ENCODE data around the gene THAP3. TPM values are rescaled to one million over a fixed set of nuclear protein-coding genes. Genes with fewer than 3 reads are reported as not detected.
A peak's percentile ranks its signal among the peaks of the same experiment; 100 is the strongest.

THAP3 gene
- total and polyA plus RNA-seq, 9 of the 15 experiments (the other 6 are each of a cell fraction or from before 2014, with no cell fraction given): 1.9 to 31.2 (median 18.2) TPM

GRCh38 chr1:6624710-6625583 lies at the start of gene THAP3 (continued):
- TF ChIP-seq MYC (IDR thresholded peaks at IDR 0.05; ENCODE audit: low read depth, low read length) (peak; percentile 50), MYC (CRISPR knock-in tag; IDR thresholded peaks at IDR 0.05; ENCODE audit: borderline replicate concordance, low read depth) (no peak), ZNF282 (CRISPR knock-in tag; IDR thresholded peaks at IDR 0.05) (no peak), RNF219 (CRISPR knock-in tag; IDR thresholded peaks at IDR 0.05) (no peak), KLF13 (tag; IDR thresholded peaks at IDR 0.05; ENCODE audit: borderline replicate concordance, low read depth) (peak; percentile 21; the same call in 1 of the 2 replicates), POLR3G (IDR thresholded peaks at IDR 0.05; ENCODE audit: extremely low read depth, insufficient read length, insufficient replicate concordance) (no peak), BDP1 (IDR thresholded peaks at IDR 0.05; ENCODE audit: insufficient read depth, insufficient read length) (no peak), SMARCB1 (IDR thresholded peaks at IDR 0.05; ENCODE audit: insufficient read length, low read depth) (no peak), HMG20B (CRISPR knock-in tag; IDR thresholded peaks at IDR 0.05) (no peak), ZNF318 (IDR thresholded peaks at IDR 0.05; ENCODE audit: borderline replicate concordance in 1 of 2, low read depth in 1 of 2) (no peak), SNIP1 (IDR thresholded peaks at IDR 0.05; ENCODE audit: low read depth) (no peak), SREBF1 (IDR thresholded peaks at IDR 0.05; ENCODE audit: borderline replicate concordance, low read depth, low read length) (no peak), CAMTA2 (CRISPR knock-in tag; conservative IDR thresholded peaks at IDR 0.05) (no peak)
- TF ChIP-seq, protein P1, sequence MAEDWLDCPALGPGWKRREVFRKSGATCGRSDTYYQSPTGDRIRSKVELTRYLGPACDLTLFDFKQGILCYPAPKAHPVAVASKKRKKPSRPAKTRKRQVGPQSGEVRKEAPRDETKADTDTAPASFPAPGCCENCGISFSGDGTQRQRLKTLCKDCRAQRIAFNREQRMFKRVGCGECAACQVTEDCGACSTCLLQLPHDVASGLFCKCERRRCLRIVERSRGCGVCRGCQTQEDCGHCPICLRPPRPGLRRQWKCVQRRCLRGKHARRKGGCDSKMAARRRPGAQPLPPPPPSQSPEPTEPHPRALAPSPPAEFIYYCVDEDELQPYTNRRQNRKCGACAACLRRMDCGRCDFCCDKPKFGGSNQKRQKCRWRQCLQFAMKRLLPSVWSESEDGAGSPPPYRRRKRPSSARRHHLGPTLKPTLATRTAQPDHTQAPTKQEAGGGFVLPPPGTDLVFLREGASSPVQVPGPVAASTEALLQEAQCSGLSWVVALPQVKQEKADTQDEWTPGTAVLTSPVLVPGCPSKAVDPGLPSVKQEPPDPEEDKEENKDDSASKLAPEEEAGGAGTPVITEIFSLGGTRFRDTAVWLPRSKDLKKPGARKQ (CRISPR knock-in tag; IDR thresholded peaks at IDR 0.05): no peak

Data from K562 (cell line).